Posterior cingulate gyrus (tissue), 11 donors: ENCODE results near the gene DOCK10.

Experiments
- DNase-seq, 10 donors: peaks; one replicate each; pipeline versions ENCODE4 v3.0.0 to v3.0.0-alpha.2; 2020 to 2021; ENCODE audit warnings: mixed read lengths in 3 of 10
- intact Hi-C: fragments of 100-400 bp; cut with DNase I; formaldehyde crosslinking; loops from one replicate; pipeline ENCODE4 v1.15.1; 2023

The DOCK10 gene

GRCh38 chr2:224887141-224887540 is 155.1 kb downstream of the DOCK10 start:
- DNase-seq = no peak
- intact Hi-C loops = loop anchor here (5.0 kb wide), 1 partner anchor 120 kb away; no protein-coding TSS in a partner anchor

- intact Hi-C loops = loop anchor here (5.0 kb wide), 1 partner anchor 121 kb away; no protein-coding TSS in a partner anchor
- no peak for DNase-seq
These were observed 156.3 kb downstream of the DOCK10 start for GRCh38 chr2:224885836-224886547.

GRCh38 chr2:224885291-224885690 is 157.0 kb downstream of the DOCK10 start:
- no peak for DNase-seq
- intact Hi-C loops = loop anchor here (5.0 kb wide), 1 partner anchor 122 kb away; no protein-coding TSS in a partner anchor

- DNase-seq = no peak
- intact Hi-C loops = no loop called here
These were observed 158.1 kb downstream of the DOCK10 start for GRCh38 chr2:224884188-224884587.

GRCh38 chr2:224883700-224884099 is 158.6 kb downstream of the DOCK10 start:
- intact Hi-C loops = no loop called here

GRCh38 chr2:224883172-224883516 is 159.1 kb downstream of the DOCK10 start:
- intact Hi-C loops = no loop called here
- DNase-seq = no peak

More at GRCh38 chr2:224883700-224884099, 158.6 kb downstream of the DOCK10 start:
- DNase-seq = no peak

- no peak for DNase-seq
- intact Hi-C loops = no loop called here
These were observed 159.7 kb downstream of the DOCK10 start for GRCh38 chr2:224882291-224883171.

- DNase-seq = no peak
- intact Hi-C loops = no loop called here
These were observed 160.4 kb downstream of the DOCK10 start for GRCh38 chr2:224881846-224882245.

- intact Hi-C loops = no loop called here
- no peak for DNase-seq
These were observed 165.7 kb downstream of the DOCK10 start for GRCh38 chr2:224876522-224876921.

GRCh38 chr2:224875841-224876240 is 166.4 kb downstream of the DOCK10 start:
- intact Hi-C loops = no loop called here
- DNase-seq = no peak

GRCh38 chr2:224875153-224875552 is 167.1 kb downstream of the DOCK10 start:
- no peak for DNase-seq
- intact Hi-C loops = no loop called here

GRCh38 chr2:224871813-224872212 is 170.5 kb downstream of the DOCK10 start:
- intact Hi-C loops = no loop called here
- DNase-seq = no peak

GRCh38 chr2:224870341-224870740 is 171.9 kb downstream of the DOCK10 start:
- DNase-seq = no peak
- intact Hi-C loops = no loop called here

- DNase-seq = no peak
- intact Hi-C loops = no loop called here
These were observed 172.6 kb downstream of the DOCK10 start for GRCh38 chr2:224869601-224870233.

GRCh38 chr2:224865016-224865415 is 177.3 kb downstream of the DOCK10 start:
- DNase-seq = no peak
- intact Hi-C loops = no loop called here

GRCh38 chr2:224861266-224861665 is 181.0 kb downstream of the DOCK10 start:
- intact Hi-C loops = no loop called here
- no peak for DNase-seq

GRCh38 chr2:224860786-224861185 is 181.5 kb downstream of the DOCK10 start:
- no peak for DNase-seq
- intact Hi-C loops = no loop called here

GRCh38 chr2:224851811-224852210 is 190.5 kb downstream of the DOCK10 start:
- no peak for DNase-seq

GRCh38 chr2:224850081-224850480 is 192.2 kb downstream of the DOCK10 start:
- DNase-seq = no peak
- intact Hi-C loops = no loop called here

More at GRCh38 chr2:224851811-224852210, 190.5 kb downstream of the DOCK10 start:
- intact Hi-C loops = no loop called here

GRCh38 chr2:224849264-224849663 is 193.0 kb downstream of the DOCK10 start:
- DNase-seq = no peak
- intact Hi-C loops = no loop called here
